HepG2 (cell line): ENCODE results near the gene SLC19A1. TPM values are rescaled to one million over a fixed set of nuclear protein-coding genes. Genes with fewer than 3 reads are reported as not detected.

Experiments
- AKAP8 ChIP-seq: sonication (generic); formaldehyde crosslinking; IDR thresholded peaks from 2 replicates; pipeline ENCODE4 v1.5.1; 2020; ENCODE audit warnings: mild to moderate bottlenecking, missing genetic modification reagents
- FOXP4 ChIP-seq: sonication (generic); formaldehyde crosslinking; IDR thresholded peaks from 2 replicates; pipeline ENCODE4 v1.4.0; 2020; ENCODE audit warnings: missing genetic modification reagents
- MXD4 ChIP-seq: IDR thresholded peaks from 2 replicates; pipeline ENCODE4 v1.6.1; 2016; ENCODE audit warnings: mild to moderate bottlenecking, missing biosample characterization, missing genetic modification reagents
- SIN3B ChIP-seq: fragments of 150-350 bp; IDR thresholded peaks from 2 replicates; pipeline ENCODE4 v1.6.1; 2014; ENCODE audit warnings: low read length
- YY1 ChIP-seq: IDR thresholded peaks from 2 replicates; pipeline ENCODE4 v1.6.1; 2011; ENCODE audit warnings: low read length, low read depth, moderate library complexity, mild to moderate bottlenecking; ENCODE audit not compliant: insufficient read depth, insufficient replicate concordance
- ZNF138 ChIP-seq: sonication (generic); formaldehyde crosslinking; IDR thresholded peaks from 2 replicates; pipeline ENCODE4 v1.5.0; 2020; ENCODE audit warnings: mild to moderate bottlenecking, low read depth, missing genetic modification reagents
- ZNF296 ChIP-seq: sonication (generic); formaldehyde crosslinking; conservative IDR thresholded peaks from 2 replicates; pipeline ENCODE4 v1.5.0; 2020; ENCODE audit warnings: mild to moderate bottlenecking, missing genetic modification reagents
- polyA plus RNA-seq, 8 experiments: library from polyadenylated mRNA; depleted of rRNA in 3 of 8; stranded (reverse) in 7 of 8; unstranded in 1 of 8; fragments of >200 nt; fragmentation: Illumina TruSeq in 4 of 8; extraction: Trizol in 4 of 8; gene quantifications; 2 replicates each; pipeline versions ENCODE4 v1.2.1 to v1.2.3, GENCODE V29; 2011 to 2016; ENCODE audit warnings: low read depth in 4 of 8, missing spikeins in 1 of 8, mixed read lengths in 1 of 8; ENCODE audit not compliant: insufficient read depth in 1 of 8
- total RNA-seq, 5 experiments: library from RNA; depleted of rRNA; stranded (reverse); fragments of >200 nt; fragmentation: Illumina TruSeq; extraction: Trizol; gene quantifications; 2 replicates each; pipeline ENCODE4 v1.2.3, GENCODE V29; 2016; ENCODE audit warnings: low read depth in 1 of 5
- TF ChIP-seq, protein P1 (sequence below), 2 experiments: fragments of 450-650 bp in 1 of 2; sonication (generic) in 1 of 2; formaldehyde crosslinking in 1 of 2; IDR thresholded peaks; 2 replicates each; pipeline versions ENCODE4 v1.6.1 to v1.8.0; 2016 to 2022; ENCODE audit warnings: antibody characterized with exemption in 1 of 2, mild to moderate bottlenecking in 1 of 2, missing genetic modification reagents in 1 of 2
- TF ChIP-seq, protein P2 (sequence below): sonication (generic); formaldehyde crosslinking; IDR thresholded peaks from 2 replicates; pipeline ENCODE4 v1.9.0; 2021; ENCODE audit warnings: missing genetic modification reagents, borderline replicate concordance
- TF ChIP-seq, protein P3 (sequence below): sonication (generic); formaldehyde crosslinking; IDR thresholded peaks from 2 replicates; pipeline ENCODE4 v1.4.0; 2020; ENCODE audit warnings: missing genetic modification reagents, borderline replicate concordance

SLC19A1 gene
- total and polyA plus RNA-seq, 2 of the 13 experiments (the other 11 are each of a cell fraction or from before 2014, with no cell fraction given), result 21.8 to 23.0 TPM

DNA sequence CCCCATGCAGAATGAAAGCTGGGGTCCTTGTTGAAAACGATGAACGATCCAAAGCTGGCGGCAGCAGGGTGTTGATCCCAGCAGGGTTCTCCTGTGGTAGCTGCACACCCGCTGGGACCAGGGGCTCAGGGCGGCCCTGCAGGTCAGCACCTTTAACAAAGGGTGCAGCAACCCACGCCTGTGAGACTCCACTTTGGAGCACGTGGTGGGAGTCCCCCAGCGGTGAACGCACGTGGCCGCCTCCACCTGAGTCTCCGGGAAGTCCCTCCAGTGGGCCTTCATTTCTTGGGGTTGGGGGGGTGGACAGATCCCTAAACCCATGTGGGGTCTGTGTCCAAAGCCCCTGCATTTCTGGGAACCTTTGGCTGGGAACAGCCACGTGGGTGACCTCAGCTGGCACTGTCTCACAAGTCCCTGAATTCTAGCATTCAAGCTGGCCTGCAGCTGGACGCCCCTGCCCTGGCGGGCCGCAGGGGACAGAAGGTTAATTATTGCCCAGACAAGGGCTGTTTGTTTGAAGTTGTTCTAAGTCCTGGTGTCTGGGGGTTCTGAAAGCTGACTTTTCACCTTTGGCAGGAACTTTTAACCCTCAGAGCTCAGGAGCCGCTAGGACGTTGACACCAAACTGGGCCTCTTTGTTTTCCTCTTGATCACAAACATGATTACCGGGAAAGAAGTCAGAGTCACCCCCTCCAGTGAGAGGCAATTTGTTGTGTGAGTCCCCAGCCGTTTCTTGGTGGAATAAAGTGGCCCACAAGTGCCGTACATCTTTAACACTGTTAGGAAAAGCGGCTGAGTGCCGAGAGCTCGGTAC, 72.8 kb downstream of the SLC19A1 start (continued):
- TF ChIP-seq, protein P1, sequence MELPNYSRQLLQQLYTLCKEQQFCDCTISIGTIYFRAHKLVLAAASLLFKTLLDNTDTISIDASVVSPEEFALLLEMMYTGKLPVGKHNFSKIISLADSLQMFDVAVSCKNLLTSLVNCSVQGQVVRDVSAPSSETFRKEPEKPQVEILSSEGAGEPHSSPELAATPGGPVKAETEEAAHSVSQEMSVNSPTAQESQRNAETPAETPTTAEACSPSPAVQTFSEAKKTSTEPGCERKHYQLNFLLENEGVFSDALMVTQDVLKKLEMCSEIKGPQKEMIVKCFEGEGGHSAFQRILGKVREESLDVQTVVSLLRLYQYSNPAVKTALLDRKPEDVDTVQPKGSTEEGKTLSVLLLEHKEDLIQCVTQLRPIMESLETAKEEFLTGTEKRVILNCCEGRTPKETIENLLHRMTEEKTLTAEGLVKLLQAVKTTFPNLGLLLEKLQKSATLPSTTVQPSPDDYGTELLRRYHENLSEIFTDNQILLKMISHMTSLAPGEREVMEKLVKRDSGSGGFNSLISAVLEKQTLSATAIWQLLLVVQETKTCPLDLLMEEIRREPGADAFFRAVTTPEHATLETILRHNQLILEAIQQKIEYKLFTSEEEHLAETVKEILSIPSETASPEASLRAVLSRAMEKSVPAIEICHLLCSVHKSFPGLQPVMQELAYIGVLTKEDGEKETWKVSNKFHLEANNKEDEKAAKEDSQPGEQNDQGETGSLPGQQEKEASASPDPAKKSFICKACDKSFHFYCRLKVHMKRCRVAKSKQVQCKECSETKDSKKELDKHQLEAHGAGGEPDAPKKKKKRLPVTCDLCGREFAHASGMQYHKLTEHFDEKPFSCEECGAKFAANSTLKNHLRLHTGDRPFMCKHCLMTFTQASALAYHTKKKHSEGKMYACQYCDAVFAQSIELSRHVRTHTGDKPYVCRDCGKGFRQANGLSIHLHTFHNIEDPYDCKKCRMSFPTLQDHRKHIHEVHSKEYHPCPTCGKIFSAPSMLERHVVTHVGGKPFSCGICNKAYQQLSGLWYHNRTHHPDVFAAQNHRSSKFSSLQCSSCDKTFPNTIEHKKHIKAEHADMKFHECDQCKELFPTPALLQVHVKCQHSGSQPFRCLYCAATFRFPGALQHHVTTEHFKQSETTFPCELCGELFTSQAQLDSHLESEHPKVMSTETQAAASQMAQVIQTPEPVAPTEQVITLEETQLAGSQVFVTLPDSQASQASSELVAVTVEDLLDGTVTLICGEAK (IDR thresholded peaks at IDR 0.05), result no peak
- TF ChIP-seq, protein P1 (CRISPR knock-in tag; IDR thresholded peaks at IDR 0.05), result peak; percentile 69; the same call in 1 of the 2 replicates
- peak; percentile 70; the same call in 1 of the 2 replicates for TF ChIP-seq MXD4
- TF ChIP-seq ZNF138 (CRISPR knock-in tag), result peak; percentile 51; the same call in 1 of the 2 replicates
- no peak for TF ChIP-seq SIN3B
- TF ChIP-seq FOXP4, result peak; percentile 99
- TF ChIP-seq, protein P2, sequence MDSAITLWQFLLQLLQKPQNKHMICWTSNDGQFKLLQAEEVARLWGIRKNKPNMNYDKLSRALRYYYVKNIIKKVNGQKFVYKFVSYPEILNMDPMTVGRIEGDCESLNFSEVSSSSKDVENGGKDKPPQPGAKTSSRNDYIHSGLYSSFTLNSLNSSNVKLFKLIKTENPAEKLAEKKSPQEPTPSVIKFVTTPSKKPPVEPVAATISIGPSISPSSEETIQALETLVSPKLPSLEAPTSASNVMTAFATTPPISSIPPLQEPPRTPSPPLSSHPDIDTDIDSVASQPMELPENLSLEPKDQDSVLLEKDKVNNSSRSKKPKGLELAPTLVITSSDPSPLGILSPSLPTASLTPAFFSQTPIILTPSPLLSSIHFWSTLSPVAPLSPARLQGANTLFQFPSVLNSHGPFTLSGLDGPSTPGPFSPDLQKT (CRISPR knock-in tag), result no peak
- 0 out of 2 replicates have a peak, but pooled peaks have one; percentile 36 for TF ChIP-seq AKAP8 (CRISPR knock-in tag)
- TF ChIP-seq ZNF296 (CRISPR knock-in tag), result peak; percentile 77; the same call in 1 of the 2 replicates
- TF ChIP-seq, protein P3, sequence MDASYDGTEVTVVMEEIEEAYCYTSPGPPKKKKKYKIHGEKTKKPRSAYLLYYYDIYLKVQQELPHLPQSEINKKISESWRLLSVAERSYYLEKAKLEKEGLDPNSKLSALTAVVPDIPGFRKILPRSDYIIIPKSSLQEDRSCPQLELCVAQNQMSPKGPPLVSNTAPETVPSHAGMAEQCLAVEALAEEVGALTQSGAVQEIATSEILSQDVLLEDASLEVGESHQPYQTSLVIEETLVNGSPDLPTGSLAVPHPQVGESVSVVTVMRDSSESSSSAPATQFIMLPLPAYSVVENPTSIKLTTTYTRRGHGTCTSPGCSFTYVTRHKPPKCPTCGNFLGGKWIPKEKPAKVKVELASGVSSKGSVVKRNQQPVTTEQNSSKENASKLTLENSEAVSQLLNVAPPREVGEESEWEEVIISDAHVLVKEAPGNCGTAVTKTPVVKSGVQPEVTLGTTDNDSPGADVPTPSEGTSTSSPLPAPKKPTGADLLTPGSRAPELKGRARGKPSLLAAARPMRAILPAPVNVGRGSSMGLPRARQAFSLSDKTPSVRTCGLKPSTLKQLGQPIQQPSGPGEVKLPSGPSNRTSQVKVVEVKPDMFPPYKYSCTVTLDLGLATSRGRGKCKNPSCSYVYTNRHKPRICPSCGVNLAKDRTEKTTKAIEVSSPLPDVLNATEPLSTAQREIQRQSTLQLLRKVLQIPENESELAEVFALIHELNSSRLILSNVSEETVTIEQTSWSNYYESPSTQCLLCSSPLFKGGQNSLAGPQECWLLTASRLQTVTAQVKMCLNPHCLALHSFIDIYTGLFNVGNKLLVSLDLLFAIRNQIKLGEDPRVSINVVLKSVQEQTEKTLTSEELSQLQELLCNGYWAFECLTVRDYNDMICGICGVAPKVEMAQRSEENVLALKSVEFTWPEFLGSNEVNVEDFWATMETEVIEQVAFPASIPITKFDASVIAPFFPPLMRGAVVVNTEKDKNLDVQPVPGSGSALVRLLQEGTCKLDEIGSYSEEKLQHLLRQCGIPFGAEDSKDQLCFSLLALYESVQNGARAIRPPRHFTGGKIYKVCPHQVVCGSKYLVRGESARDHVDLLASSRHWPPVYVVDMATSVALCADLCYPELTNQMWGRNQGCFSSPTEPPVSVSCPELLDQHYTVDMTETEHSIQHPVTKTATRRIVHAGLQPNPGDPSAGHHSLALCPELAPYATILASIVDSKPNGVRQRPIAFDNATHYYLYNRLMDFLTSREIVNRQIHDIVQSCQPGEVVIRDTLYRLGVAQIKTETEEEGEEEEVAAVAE (CRISPR knock-in tag), result 0 out of 2 replicates have a peak, but pooled peaks have one; percentile 25
- TF ChIP-seq YY1, result peak; percentile 53
